HepG2 (cell line): ENCODE data around the gene PLPP3. TPM values are rescaled to one million over a fixed set of nuclear protein-coding genes. Genes with fewer than 3 reads are reported as not detected.
A peak's percentile ranks its signal among the peaks of the same experiment; 100 is the strongest.

ENCODE experiments used
- ATAC-seq: fragments of 200-7000 bp; cut with Tn5 transposase; 3 replicates; pipeline ENCODE4 v1.9.1; 2020; ENCODE audit warnings: mild to moderate bottlenecking, moderate library complexity
- BruUV-seq: library from RNA; stranded (reverse); fragments of 400-500 nt; replicated peaks from 2 replicates; lab custom pipeline; 2021; lab: Mats Ljungman, UMichigan
- CTCF ChIA-PET: fragments of 300-600 bp; formaldehyde crosslinking; extraction: SDS; loops from one replicate; lab custom pipeline; 2021; ENCODE audit warnings: low total read pairs, inconsistent platforms, low intra/inter-chr PET ratio; lab: Yijun Ruan, JAX
- POLR2A ChIA-PET: fragments of 350-600 bp; sonication (Branson Sonifier 250); formaldehyde crosslinking; loops from one replicate; lab custom pipeline; 2020; ENCODE audit warnings: antibody characterized with exemption, inconsistent platforms; lab: Yijun Ruan, JAX
- DNase-seq: peaks from one replicate; pipeline ENCODE4 v3.0.0-alpha.2; 2015; ENCODE audit warnings: low spot score
- FAIRE-seq: peaks from 3 replicates; lab custom pipeline; 2011; peaks lifted over from hg19 to GRCh38; lab: Jason Lieb, UNC
- H2AFZ ChIP-seq: one replicate; pipeline ENCODE4 v1.6.1; 2011; ENCODE audit warnings: low read length, inconsistent platforms
- H3K27ac ChIP-seq: fragments of 300-600 bp; 3 replicates; pipeline ENCODE4 v1.8.0; 2011; ENCODE audit warnings: mixed run types, mild to moderate bottlenecking, mixed read lengths, low read length, inconsistent platforms; ENCODE audit not compliant: insufficient read depth; ENCODE audit errors: extremely low read length
- H3K27me3 ChIP-seq, 2 experiments: fragments of 200-600 bp in 1 of 2; 2 replicates in 1 of 2; 3 replicates in 1 of 2; pipeline versions ENCODE4 v1.6.0 to v1.8.0; 2011; ENCODE audit warnings: low read length in 2 of 2, mild to moderate bottlenecking in 2 of 2, moderate library complexity in 2 of 2, inconsistent platforms in 1 of 2; ENCODE audit not compliant: insufficient read depth in 2 of 2, control insufficient read depth in 1 of 2
- H3K36me3 ChIP-seq, 2 experiments: fragments of 200-600 bp in 1 of 2; replicated peaks in 1 of 2; 2 replicates in 1 of 2; 3 replicates in 1 of 2; pipeline versions ENCODE4 v1.5.1 to v1.8.0; 2011; ENCODE audit warnings: low read length in 2 of 2, inconsistent platforms in 1 of 2; ENCODE audit not compliant: insufficient read depth in 2 of 2, control insufficient read depth in 1 of 2
- H3K4me1 ChIP-seq: 2 replicates; pipeline ENCODE4 v1.5.1; 2012; ENCODE audit warnings: low read length, inconsistent platforms; ENCODE audit not compliant: insufficient read depth
- H3K4me2 ChIP-seq: 2 replicates; pipeline ENCODE4 v1.6.0; 2011; ENCODE audit warnings: low read depth, low read length, inconsistent platforms
- H3K4me3 ChIP-seq, 3 experiments: fragments of 200-600 bp in 1 of 3; sonication (generic), shearing (Covaris generic) in 1 of 3; replicated peaks in 1 of 3; 2 replicates each; pipeline ENCODE4 v1.5.1; 2011 to 2016; ENCODE audit warnings: low read length in 3 of 3, inconsistent platforms in 2 of 3, low read depth in 2 of 3, mild to moderate bottlenecking in 2 of 3, control low read depth in 1 of 3, mixed read lengths in 1 of 3; ENCODE audit not compliant: insufficient read depth in 1 of 3
- H3K79me2 ChIP-seq: one replicate; pipeline ENCODE4 v1.6.1; 2011; ENCODE audit warnings: low read length, inconsistent platforms; ENCODE audit not compliant: insufficient read depth
- H3K9ac ChIP-seq: 2 replicates; pipeline ENCODE4 v1.6.0; 2011; ENCODE audit warnings: mild to moderate bottlenecking, low read depth, low read length, inconsistent platforms; ENCODE audit not compliant: insufficient read depth
- H3K9me3 ChIP-seq: 2 replicates; pipeline ENCODE4 v1.5.1; 2012; ENCODE audit warnings: mild to moderate bottlenecking, low read length
- H4K20me1 ChIP-seq: 2 replicates; pipeline ENCODE4 v1.6.0; 2011; ENCODE audit warnings: inconsistent platforms, mild to moderate bottlenecking, low read length, moderate library complexity; ENCODE audit not compliant: insufficient read depth
- CREB1 ChIP-seq, 2 experiments: fragments of 450-650 bp in 1 of 2; IDR thresholded peaks; 2 replicates each; pipeline ENCODE4 v1.6.1; 2016 to 2017; ENCODE audit warnings: control low read depth in 1 of 2, mild to moderate bottlenecking in 1 of 2, missing compliant biosample characterization in 1 of 2, missing genetic modification characterization in 1 of 2
- MEIS1 ChIP-seq: sonication (generic); formaldehyde crosslinking; IDR thresholded peaks from 2 replicates; pipeline ENCODE4 v1.9.0; 2021; ENCODE audit warnings: mild to moderate bottlenecking, missing genetic modification reagents, moderate library complexity, borderline replicate concordance
- MTERF4 ChIP-seq: sonication (generic); formaldehyde crosslinking; IDR thresholded peaks from 2 replicates; pipeline ENCODE4 v1.8.0; 2023; ENCODE audit warnings: mild to moderate bottlenecking, missing genetic modification reagents
- SAP130 ChIP-seq: IDR thresholded peaks from 2 replicates; pipeline ENCODE4 v1.6.1; 2016; ENCODE audit warnings: low read depth
- SIX1 ChIP-seq: sonication (generic); formaldehyde crosslinking; IDR thresholded peaks from 2 replicates; pipeline ENCODE4 v1.4.0; 2020; ENCODE audit warnings: missing genetic modification reagents, borderline replicate concordance
- SIX4 ChIP-seq: sonication (generic); formaldehyde crosslinking; IDR thresholded peaks from 2 replicates; pipeline ENCODE4 v1.4.0; 2020; ENCODE audit warnings: missing genetic modification reagents
- ZFAT ChIP-seq: sonication (generic); formaldehyde crosslinking; conservative IDR thresholded peaks from 2 replicates; pipeline ENCODE4 v1.8.1; 2023; ENCODE audit warnings: missing genetic modification reagents, inconsistent platforms
- ZNF414 ChIP-seq: sonication (generic); formaldehyde crosslinking; IDR thresholded peaks from 2 replicates; pipeline ENCODE4 v1.5.0; 2020; ENCODE audit warnings: missing genetic modification reagents
- ZNF691 ChIP-seq: sonication (generic); formaldehyde crosslinking; IDR thresholded peaks from 2 replicates; pipeline ENCODE4 v1.4.0; 2020; ENCODE audit warnings: missing genetic modification reagents, low read depth, mild to moderate bottlenecking, borderline replicate concordance
- WGBS: methylation state at CpG from one replicate; pipeline ENCODE4 v1.1.6; 2017; ENCODE audit warnings: low lambda C conversion rate; 5-methylcytosine and 5-hydroxymethylcytosine counted together
- in situ Hi-C: cut with HindIII; loops from 2 replicates; pipeline ENCODE4 v1.10.0; 2017; ENCODE audit warnings: low pct_unique_long_range_greater_than_20kb; ENCODE audit not compliant: extremely low pct_ligation_motif_present
- intact Hi-C: fragments of 100-400 bp; cut with micrococcal nuclease; formaldehyde crosslinking; loops from one replicate; pipeline ENCODE4 v1.10.0; 2022; ENCODE audit not compliant: unreplicated experiment
- polyA plus RNA-seq, 8 experiments: library from polyadenylated mRNA; depleted of rRNA in 3 of 8; stranded (reverse) in 7 of 8; unstranded in 1 of 8; fragments of >200 nt; fragmentation: Illumina TruSeq in 4 of 8; extraction: Trizol in 4 of 8; gene quantifications; 2 replicates each; pipeline versions ENCODE4 v1.2.1 to v1.2.3, GENCODE V29; 2011 to 2016; ENCODE audit warnings: low read depth in 4 of 8, missing spikeins in 1 of 8, mixed read lengths in 1 of 8; ENCODE audit not compliant: insufficient read depth in 1 of 8
- total RNA-seq, 5 experiments: library from RNA; depleted of rRNA; stranded (reverse); fragments of >200 nt; fragmentation: Illumina TruSeq; extraction: Trizol; gene quantifications; 2 replicates each; pipeline ENCODE4 v1.2.3, GENCODE V29; 2016; ENCODE audit warnings: low read depth in 1 of 5

Gene PLPP3
- total and polyA plus RNA-seq, 2 of the 13 experiments (the other 11 are each of a cell fraction or from before 2014, with no cell fraction given) = 49.7 to 65.8 TPM

- H3K27ac ChIP-seq = peak overlapping the region; percentile 96
- POLR2A ChIA-PET = interaction anchor here (0.9 to 7.4 kb wide), 7 partner anchors 67 to 1147 kb away, joined by 3 to 64 read pairs (median 4); no protein-coding TSS in a partner anchor
- FAIRE-seq (no peak), DNase-seq (no peak), ATAC-seq (no peak)
- BruUV-seq = no TSS peak
- no peaks in the 10 kb centered on the region; a peak in 1 of 5 replicates for H3K27me3 ChIP-seq
- peak overlapping the region; percentile 83 for H3K4me2 ChIP-seq
- TF ChIP-seq ZNF414 (CRISPR knock-in tag) (no peak), ZNF691 (CRISPR knock-in tag) (no peak), SIX4 (CRISPR knock-in tag) (peak; percentile 72; the same call in 1 of the 2 replicates), MTERF4 (no peak), SIX1 (CRISPR knock-in tag) (peak; percentile 59; the same call in 1 of the 2 replicates), SAP130 (CRISPR knock-in tag) (0 out of 2 replicates have a peak, but pooled peaks have one; percentile 7), CREB1 (IDR thresholded peaks at IDR 0.05) (no peak), CREB1 (CRISPR knock-in tag; IDR thresholded peaks at IDR 0.05) (no peak), ZFAT (no peak), MEIS1 (no peak)
- H3K4me3 ChIP-seq = peak overlapping the region; percentile 84 to 98 (median 87)
- H3K4me1 ChIP-seq = peaks cover 67% of the 10 kb centered on the region
- CTCF ChIA-PET = no interaction called here
- no peaks in the 10 kb centered on the region for H3K9me3 ChIP-seq
- H3K9ac ChIP-seq = peak overlapping the region; percentile 98; the same call in 1 of the 2 replicates
- peaks cover 0 to 1% of the 10 kb centered on the region in 2 experiments; a peak in 1 of 5 replicates for H3K36me3 ChIP-seq
- intact Hi-C loops (loop anchor here (2.0 kb wide), 1 partner anchor 39 kb away; no protein-coding TSS in a partner anchor), in situ Hi-C loops (loop anchor here (25.0 kb wide), 1 partner anchor 714 kb away; no protein-coding TSS in a partner anchor)
- no peak overlapping the region for H2AFZ ChIP-seq
- H3K79me2 ChIP-seq = peaks cover 92% of the 10 kb centered on the region
- WGBS = 8% methylated on average over 3 of the region's 3 CpGs
- H4K20me1 ChIP-seq = peaks cover 17% of the 10 kb centered on the region
Measured at GRCh38 chr1:56575865-56576264, 3.5 kb downstream of the PLPP3 start.
